ENCODE data around the gene DENND2A. TPM values are rescaled to one million over a fixed set of nuclear protein-coding genes. Genes with fewer than 3 reads are reported as not detected.

DENND2A gene
- polyA plus RNA-seq, 3 donors = not detected

- H3K4me2 ChIP-seq (replicated peaks; ENCODE audit: extremely low read depth, low read length, poor library complexity, severe bottlenecking) = no peak overlapping the region
- DNase-seq = no peak
- intact Hi-C loops (cut with micrococcal nuclease) = no loop called here
- H3K27ac ChIP-seq (ENCODE audit: low read depth in 1 of 2, low read length in 2 of 2) = no peak overlapping the region
- H3K4me1 ChIP-seq (ENCODE audit: control insufficient read depth in 1 of 2, insufficient read depth in 2 of 2, low read length in 2 of 2) = peaks cover 0 to 12% of the 10 kb centered on the region in 2 donors
- no peak overlapping the region for H3K9ac ChIP-seq (ENCODE audit: insufficient read depth, low read length, poor library complexity, severe bottlenecking)
- H3K27me3 ChIP-seq (ENCODE audit: control insufficient read depth in 2 of 2, insufficient read depth in 2 of 2, low read length in 2 of 2) = no peaks in the 10 kb centered on the region
- H4K20me1 ChIP-seq (ENCODE audit: insufficient read depth, low read length) = no peaks in the 10 kb centered on the region
- H3K27ac Mint-ChIP-seq = no peak overlapping the region
- H3K4me3 Mint-ChIP-seq = no peak overlapping the region
- peaks cover 8 to 19% (median 11%) of the 10 kb centered on the region in 3 donors for H3K27me3 Mint-ChIP-seq (ENCODE audit: low read depth in 3 of 3)
- H3K79me2 ChIP-seq (ENCODE audit: insufficient read depth, low read length) = no peaks in the 10 kb centered on the region
- no peaks in the 10 kb centered on the region for H3K36me3 ChIP-seq (replicated peaks in 1 of 2; ENCODE audit: control insufficient read depth in 1 of 2, insufficient read depth in 2 of 2, low read length in 2 of 2)
- no peak for TF ChIP-seq CTCF (IDR thresholded peaks at IDR 0.05)
- no peaks in the 10 kb centered on the region for H3K9me3 ChIP-seq (replicated peaks in 1 of 2; ENCODE audit: control insufficient read depth in 1 of 2, insufficient read depth in 1 of 2, low read length in 2 of 2)
- H3K36me3 Mint-ChIP-seq = no peaks in the 10 kb centered on the region
- peaks cover 0 to 2% (median 0%) of the 10 kb centered on the region in 7 donors for H3K9me3 Mint-ChIP-seq
- peaks cover 15% of the 10 kb centered on the region for H3K4me1 Mint-ChIP-seq
- H3K4me3 ChIP-seq (replicated peaks in 1 of 3; ENCODE audit: low read depth in 2 of 3, low read length in 3 of 3) = no peak overlapping the region
- 82% methylated on average over 27 of the region's 31 CpGs for WGBS (ENCODE audit: insufficient coverage)
- H2AFZ ChIP-seq (ENCODE audit: insufficient read depth, low read depth, low read length, poor library complexity, severe bottlenecking) = no peak overlapping the region
Observed at GRCh38 chr7:140526787-140527664, 113.6 kb downstream of the DENND2A start.

GRCh38 chr7:140526214-140526613, 114.4 kb downstream of the DENND2A start:
- Histone ChIP-seq H4K20me1 (ENCODE audit: insufficient read depth, low read length) (no peaks in the 10 kb centered on the region), H3K79me2 (ENCODE audit: insufficient read depth, low read length) (no peaks in the 10 kb centered on the region), H3K4me3 (replicated peaks in 1 of 3; ENCODE audit: low read depth in 2 of 3, low read length in 3 of 3) (no peak overlapping the region), H3K9ac (ENCODE audit: insufficient read depth, low read length, poor library complexity, severe bottlenecking) (no peak overlapping the region), H3K27ac (ENCODE audit: low read depth in 1 of 2, low read length in 2 of 2) (no peak overlapping the region), H3K4me1 (ENCODE audit: control insufficient read depth in 1 of 2, insufficient read depth in 2 of 2, low read length in 2 of 2) (peaks cover 0 to 12% of the 10 kb centered on the region in 2 donors), H3K36me3 (replicated peaks in 1 of 2; ENCODE audit: control insufficient read depth in 1 of 2, insufficient read depth in 2 of 2, low read length in 2 of 2) (no peaks in the 10 kb centered on the region), H3K27me3 (ENCODE audit: control insufficient read depth in 2 of 2, insufficient read depth in 2 of 2, low read length in 2 of 2) (no peaks in the 10 kb centered on the region), H3K4me2 (replicated peaks; ENCODE audit: extremely low read depth, low read length, poor library complexity, severe bottlenecking) (no peak overlapping the region), H2AFZ (ENCODE audit: insufficient read depth, low read depth, low read length, poor library complexity, severe bottlenecking) (no peak overlapping the region), H3K9me3 (replicated peaks in 1 of 2; ENCODE audit: control insufficient read depth in 1 of 2, insufficient read depth in 1 of 2, low read length in 2 of 2) (no peaks in the 10 kb centered on the region)
- 100% methylated on average over 6 of the region's 9 CpGs for WGBS (ENCODE audit: insufficient coverage)
- DNase-seq = no peak
- Mint-ChIP-seq H3K27me3 (ENCODE audit: low read depth in 3 of 3) (peaks cover 4 to 15% (median 7%) of the 10 kb centered on the region in 3 donors), H3K36me3 (no peaks in the 10 kb centered on the region), H3K9me3 (peaks cover 0 to 2% (median 0%) of the 10 kb centered on the region in 7 donors), H3K4me1 (peaks cover 15% of the 10 kb centered on the region), H3K27ac (no peak overlapping the region), H3K4me3 (no peak overlapping the region)
- no peak for TF ChIP-seq CTCF (IDR thresholded peaks at IDR 0.05)
- intact Hi-C loops (cut with micrococcal nuclease) = no loop called here

All from CD14-positive monocyte (primary cell).